Progenitor cell of endocrine pancreas (in vitro differentiated cells): ENCODE data around the gene NEGR1. TPM values are rescaled to one million over a fixed set of nuclear protein-coding genes. Genes with fewer than 3 reads are reported as not detected.

ENCODE experiments used
- DNase-seq: peaks from one replicate; pipeline ENCODE4 v3.0.0; 2021; ENCODE audit warnings: low spot score; ENCODE audit not compliant: unreplicated experiment
- H3K27ac Mint-ChIP-seq: 2 replicates; pipeline ENCODE4 v1.8.0; 2021; ENCODE audit warnings: mild to moderate bottlenecking, moderate library complexity, mixed read lengths
- H3K27me3 Mint-ChIP-seq: 2 replicates; pipeline ENCODE4 v1.8.0; 2021; ENCODE audit warnings: mixed read lengths
- H3K36me3 Mint-ChIP-seq: 2 replicates; pipeline ENCODE4 v1.8.0; 2022; ENCODE audit warnings: mixed read lengths; ENCODE audit not compliant: insufficient read depth
- H3K4me1 Mint-ChIP-seq: 2 replicates; pipeline ENCODE4 v1.8.0; 2021; ENCODE audit warnings: low read depth, mixed read lengths
- H3K4me3 Mint-ChIP-seq: 2 replicates; pipeline ENCODE4 v1.8.0; 2021; ENCODE audit warnings: low read depth, mild to moderate bottlenecking, moderate library complexity, mixed read lengths
- H3K9me3 Mint-ChIP-seq: 2 replicates; pipeline ENCODE4 v1.8.0; 2021; ENCODE audit warnings: low read depth, mixed read lengths
- total RNA-seq: library from RNA; stranded (reverse); gene quantifications from 2 replicates; pipeline ENCODE4 v1.2.1, GENCODE V29; 2021
- TF ChIP-seq, protein P1 (sequence below): fragments of 200-600 bp; sonication (generic); IDR thresholded peaks from one replicate; pipeline ENCODE4 v1.5.0; 2021; ENCODE audit warnings: antibody characterized with exemption, mild to moderate bottlenecking; ENCODE audit not compliant: unreplicated experiment

Gene NEGR1
- total RNA-seq, 1 donor from 2014 or later, result 3.1 TPM

DNA sequence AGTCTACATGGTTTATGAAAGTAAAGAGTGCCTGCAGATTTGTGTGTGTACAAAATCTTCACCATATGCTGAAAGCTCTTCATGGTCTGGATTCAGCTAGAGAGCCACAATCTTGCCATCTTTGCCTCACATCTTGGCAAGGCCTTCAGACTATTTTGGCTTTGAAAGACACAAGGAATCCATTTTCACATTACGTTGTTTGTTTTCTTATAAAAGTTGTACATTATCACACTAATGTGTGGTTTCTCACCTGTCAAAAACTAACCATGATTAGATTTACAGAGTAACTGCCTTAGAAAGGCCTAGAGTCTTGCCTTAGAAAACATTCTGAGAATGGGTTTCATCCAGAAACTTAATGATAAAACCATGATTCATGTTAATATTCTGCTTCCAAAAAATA, 494.6 kb downstream of the NEGR1 start:
- Mint-ChIP-seq H3K4me1 (peaks cover 2% of the 10 kb centered on the region), H3K4me3 (no peak overlapping the region), H3K36me3 (no peaks in the 10 kb centered on the region), H3K27ac (no peak overlapping the region), H3K27me3 (no peaks in the 10 kb centered on the region), H3K9me3 (no peaks in the 10 kb centered on the region)
- DNase-seq, result no peak
- TF ChIP-seq, protein P1, sequence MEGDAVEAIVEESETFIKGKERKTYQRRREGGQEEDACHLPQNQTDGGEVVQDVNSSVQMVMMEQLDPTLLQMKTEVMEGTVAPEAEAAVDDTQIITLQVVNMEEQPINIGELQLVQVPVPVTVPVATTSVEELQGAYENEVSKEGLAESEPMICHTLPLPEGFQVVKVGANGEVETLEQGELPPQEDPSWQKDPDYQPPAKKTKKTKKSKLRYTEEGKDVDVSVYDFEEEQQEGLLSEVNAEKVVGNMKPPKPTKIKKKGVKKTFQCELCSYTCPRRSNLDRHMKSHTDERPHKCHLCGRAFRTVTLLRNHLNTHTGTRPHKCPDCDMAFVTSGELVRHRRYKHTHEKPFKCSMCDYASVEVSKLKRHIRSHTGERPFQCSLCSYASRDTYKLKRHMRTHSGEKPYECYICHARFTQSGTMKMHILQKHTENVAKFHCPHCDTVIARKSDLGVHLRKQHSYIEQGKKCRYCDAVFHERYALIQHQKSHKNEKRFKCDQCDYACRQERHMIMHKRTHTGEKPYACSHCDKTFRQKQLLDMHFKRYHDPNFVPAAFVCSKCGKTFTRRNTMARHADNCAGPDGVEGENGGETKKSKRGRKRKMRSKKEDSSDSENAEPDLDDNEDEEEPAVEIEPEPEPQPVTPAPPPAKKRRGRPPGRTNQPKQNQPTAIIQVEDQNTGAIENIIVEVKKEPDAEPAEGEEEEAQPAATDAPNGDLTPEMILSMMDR, result no peak

DNA sequence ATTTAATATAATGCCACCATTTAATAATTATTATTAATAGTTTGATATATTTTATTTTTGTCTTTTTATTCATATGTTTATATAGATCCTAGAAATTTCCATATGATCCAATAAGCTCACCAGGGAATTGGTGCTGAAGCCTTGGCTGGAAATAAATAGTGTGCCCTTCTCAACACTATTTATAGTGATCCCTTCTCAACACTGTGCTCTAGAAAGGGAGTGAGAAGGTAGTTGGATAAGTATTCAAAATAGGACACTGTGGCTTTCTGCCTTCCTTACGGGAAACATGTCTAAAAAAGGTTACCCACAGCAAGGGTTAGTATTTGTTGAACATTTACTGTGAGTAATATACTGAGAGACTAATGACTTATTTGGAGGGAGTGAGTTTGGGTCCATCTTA, 496.1 kb downstream of the NEGR1 start:
- DNase-seq, result no peak
- Mint-ChIP-seq H3K4me1 (peaks cover 2% of the 10 kb centered on the region), H3K36me3 (no peaks in the 10 kb centered on the region), H3K4me3 (no peak overlapping the region), H3K9me3 (no peaks in the 10 kb centered on the region), H3K27me3 (no peaks in the 10 kb centered on the region), H3K27ac (no peak overlapping the region)
- TF ChIP-seq, protein P1, result no peak

DNA sequence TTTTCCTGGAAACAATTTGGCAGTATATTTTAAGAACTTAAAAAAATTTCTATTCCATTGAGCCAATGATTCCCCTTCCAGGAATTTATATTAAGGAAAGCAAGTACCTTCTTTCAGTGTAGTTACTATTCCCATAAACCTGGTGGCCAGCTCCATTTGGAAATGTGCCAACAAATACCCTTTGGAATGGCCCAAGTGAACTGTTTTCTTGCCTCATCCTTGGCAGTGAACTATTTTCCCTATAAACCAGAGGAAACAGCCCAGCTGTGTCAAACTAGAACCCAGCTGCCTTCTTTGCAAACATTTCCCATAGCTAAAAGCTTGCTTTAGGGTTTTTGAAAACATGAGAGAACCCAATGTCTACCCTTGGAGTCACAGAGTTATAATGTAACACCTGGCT, 496.9 kb downstream of the NEGR1 start:
- Mint-ChIP-seq H3K36me3 (no peaks in the 10 kb centered on the region), H3K9me3 (no peaks in the 10 kb centered on the region), H3K4me1 (peaks cover 2% of the 10 kb centered on the region), H3K27me3 (no peaks in the 10 kb centered on the region), H3K27ac (no peak overlapping the region), H3K4me3 (no peak overlapping the region)
- TF ChIP-seq, protein P1, result no peak
- no peak for DNase-seq

DNA sequence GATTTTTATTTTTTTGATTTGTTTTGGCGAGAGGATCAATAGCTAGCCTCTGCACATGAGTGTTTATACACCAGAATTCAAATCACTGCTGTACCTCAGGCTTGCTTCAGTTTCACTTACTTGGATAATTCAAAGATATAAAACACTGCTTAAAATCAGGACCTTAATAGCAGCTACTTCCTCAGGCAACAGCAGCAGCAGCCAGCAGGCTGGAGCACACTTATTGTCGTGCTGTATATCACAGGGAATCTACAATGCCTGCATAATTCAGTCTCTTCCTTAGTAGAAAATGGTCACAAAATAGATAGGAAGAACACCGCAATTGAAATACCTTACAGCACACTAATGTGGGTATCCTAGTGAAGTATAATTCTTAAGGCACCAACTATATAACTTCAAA, 497.3 kb downstream of the NEGR1 start:
- H3K4me1 Mint-ChIP-seq, result peaks cover 2% of the 10 kb centered on the region

DNA sequence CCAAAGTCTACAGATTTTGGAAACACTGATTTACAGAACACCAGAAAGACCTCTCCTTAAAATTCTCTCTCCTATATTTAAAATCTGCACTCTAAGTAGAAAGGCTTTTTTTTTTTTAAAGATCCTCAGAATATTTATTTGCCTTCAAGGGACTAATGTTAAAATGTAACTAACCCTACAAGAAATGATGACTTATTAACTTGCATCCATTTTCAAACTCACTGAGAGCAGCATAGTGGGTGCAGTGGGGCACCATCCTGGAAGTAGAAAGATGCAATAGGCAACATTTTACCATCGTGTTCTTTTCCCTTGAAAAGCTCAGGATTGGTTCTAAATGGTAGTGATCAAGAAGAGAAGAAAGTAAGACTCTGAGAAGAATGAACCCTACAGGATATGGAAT, 498.1 kb downstream of the NEGR1 start:
- H3K36me3 Mint-ChIP-seq, result no peaks in the 10 kb centered on the region
- no peaks in the 10 kb centered on the region for H3K9me3 Mint-ChIP-seq
- DNase-seq, result no peak
- H3K27me3 Mint-ChIP-seq, result no peaks in the 10 kb centered on the region
- H3K4me3 Mint-ChIP-seq, result no peak overlapping the region
- H3K27ac Mint-ChIP-seq, result no peak overlapping the region
- H3K4me1 Mint-ChIP-seq, result peaks cover 2% of the 10 kb centered on the region
- TF ChIP-seq, protein P1, result no peak

More for the DNA sequence above, 497.3 kb downstream of the NEGR1 start:
- Mint-ChIP-seq H3K36me3 (no peaks in the 10 kb centered on the region), H3K9me3 (no peaks in the 10 kb centered on the region), H3K4me3 (no peak overlapping the region), H3K27me3 (no peaks in the 10 kb centered on the region), H3K27ac (no peak overlapping the region)
- no peak for DNase-seq
- TF ChIP-seq, protein P1, result no peak
